NCI-H2081 treated with DMSO at 0.1 percent for 48 hours (cell line): Measurements from ENCODE around the gene OSBPL6.

ENCODE experiments used
- DNase-seq: peaks from one replicate; lab custom pipeline; 2025; lab: John Stamatoyannopoulos, UW

OSBPL6 gene

GRCh38 chr2:178273787-178274360 lies 79.6 kb downstream of the OSBPL6 start:
- DNase-seq: no peak

GRCh38 chr2:178275600-178275999 lies 81.3 kb downstream of the OSBPL6 start:
- DNase-seq: no peak

- DNase-seq: no peak
Observed at GRCh38 chr2:178277741-178278197, 83.5 kb downstream of the OSBPL6 start.

GRCh38 chr2:178279142-178279541 lies 84.8 kb downstream of the OSBPL6 start:
- DNase-seq: no peak

GRCh38 chr2:178279636-178280035 lies 85.3 kb downstream of the OSBPL6 start:
- DNase-seq: no peak

GRCh38 chr2:178280244-178280852 lies 86.0 kb downstream of the OSBPL6 start:
- DNase-seq: no peak

GRCh38 chr2:178282075-178282815 lies 87.9 kb downstream of the OSBPL6 start:
- no peak for DNase-seq

- no peak for DNase-seq
Observed at GRCh38 chr2:178283341-178283918, 89.1 kb downstream of the OSBPL6 start.

GRCh38 chr2:178284613-178285286 lies 90.4 kb downstream of the OSBPL6 start:
- no peak for DNase-seq

GRCh38 chr2:178285287-178285615 lies 90.9 kb downstream of the OSBPL6 start:
- no peak for DNase-seq

GRCh38 chr2:178286636-178287035 lies 92.3 kb downstream of the OSBPL6 start:
- no peak for DNase-seq

- DNase-seq: no peak
Observed at GRCh38 chr2:178287652-178288344, 93.5 kb downstream of the OSBPL6 start.

- no peak for DNase-seq
Observed at GRCh38 chr2:178291703-178292102, 97.4 kb downstream of the OSBPL6 start.

- no peak for DNase-seq
Observed at GRCh38 chr2:178292586-178292985, 98.3 kb downstream of the OSBPL6 start.

GRCh38 chr2:178295115-178295514 lies 100.8 kb downstream of the OSBPL6 start:
- DNase-seq: no peak

GRCh38 chr2:178295906-178296305 lies 101.6 kb downstream of the OSBPL6 start:
- DNase-seq: no peak

- DNase-seq: no peak
Observed at GRCh38 chr2:178296394-178297090, 102.2 kb downstream of the OSBPL6 start.

GRCh38 chr2:178297091-178297411 lies 102.7 kb downstream of the OSBPL6 start:
- DNase-seq: no peak

GRCh38 chr2:178298785-178299212 lies 104.5 kb downstream of the OSBPL6 start:
- DNase-seq: no peak

- DNase-seq: no peak
Observed at GRCh38 chr2:178301649-178302238, 107.4 kb downstream of the OSBPL6 start.

- DNase-seq: no peak
Observed at GRCh38 chr2:178304333-178304732, 110.0 kb downstream of the OSBPL6 start.
